Fibroblast of skin of scalp (primary cell): ENCODE results near the gene CUL4B. TPM values are rescaled to one million over a fixed set of nuclear protein-coding genes. Genes with fewer than 3 reads are reported as not detected.
A peak's percentile ranks its signal among the peaks of the same experiment; 100 is the strongest.
"Not testable (repeated sequence)": the region's sequence is repeated elsewhere in the genome, so short reads cannot be mapped to it uniquely, and the experiment has no call there.

ENCODE experiments used
- DNase-seq: peaks from one replicate; pipeline ENCODE4 v3.0.0-alpha.2; 2013
- polyA plus RNA-seq, 2 experiments: library from polyadenylated mRNA; unstranded; fragments of 120-200 nt; gene quantifications; one replicate each; pipeline ENCODE4 v1.2.1, GENCODE V29; 2013; ENCODE audit not compliant: insufficient read length in 2 of 2

The CUL4B gene
- 57.5 TPM for polyA plus RNA-seq (2013, experiment 1 of 2; ENCODE audit: insufficient read length)
- 66.8 TPM for polyA plus RNA-seq (2013, experiment 2 of 2; ENCODE audit: insufficient read length)

- peak; percentile 97 for DNase-seq
Measured at GRCh38 chrX:120560842-120561633, at the start of gene CUL4B. Gene CUL4B (minus strand): TSS chrX:120560962. CDS start chrX:120560638, 324 bp downstream.

- peak; percentile 53 for DNase-seq
Measured at GRCh38 chrX:120604361-120604782, 43.6 kb upstream of the CUL4B start.

- DNase-seq, result peak; percentile 97
Measured at GRCh38 chrX:120603707-120604360, 43.1 kb upstream of the CUL4B start, which contains the start of gene MCTS1. Gene MCTS1 (plus strand): TSS chrX:120604101. CDS start chrX:120604237, 136 bp downstream.

- no peak for DNase-seq
Measured at GRCh38 chrX:120585702-120586101, 24.9 kb upstream of the CUL4B start.

- no peak for DNase-seq
Measured at GRCh38 chrX:120575379-120576114, 14.8 kb upstream of the CUL4B start.

- DNase-seq, result not testable (repeated sequence)
Measured at GRCh38 chrX:120573806-120574205, 13.0 kb upstream of the CUL4B start.

- no peak for DNase-seq
Measured at GRCh38 chrX:120570011-120570600, 9.3 kb upstream of the CUL4B start.

GRCh38 chrX:120568609-120569008 lies 7.8 kb upstream of the CUL4B start:
- no peak for DNase-seq

GRCh38 chrX:120568035-120568434 lies 7.3 kb upstream of the CUL4B start:
- DNase-seq, result no peak

- DNase-seq, result no peak
Measured at GRCh38 chrX:120566817-120567216, 6.1 kb upstream of the CUL4B start.

- DNase-seq, result no peak
Measured at GRCh38 chrX:120564925-120565324, 4.2 kb upstream of the CUL4B start.

GRCh38 chrX:120562569-120562926 lies 1.8 kb upstream of the CUL4B start:
- DNase-seq, result no peak

- no peak for DNase-seq
Measured at GRCh38 chrX:120561634-120562568, 1.1 kb upstream of the CUL4B start.

- peak; percentile 34 for DNase-seq
Measured at GRCh38 chrX:120560405-120560841, 339 bp downstream of the CUL4B start.

- DNase-seq, result no peak
Measured at GRCh38 chrX:120559804-120560203, 958 bp downstream of the CUL4B start.

GRCh38 chrX:120556251-120556650 lies 4.5 kb downstream of the CUL4B start:
- DNase-seq, result no peak

- peak; percentile 92 for DNase-seq
Measured at GRCh38 chrX:120549483-120550452, 11.0 kb downstream of the CUL4B start.

GRCh38 chrX:120536061-120536460 lies 24.7 kb downstream of the CUL4B start:
- DNase-seq, result no peak

GRCh38 chrX:120534413-120535205 lies 26.2 kb downstream of the CUL4B start:
- DNase-seq, result no peak
